Measurements from ENCODE around the gene ZNF740.
A peak's percentile ranks its signal among the peaks of the same experiment; 100 is the strongest.
"Not testable (repeated sequence)": the region's sequence is repeated elsewhere in the genome, so short reads cannot be mapped to it uniquely, and the experiment has no call there.

The ZNF740 gene

DNA sequence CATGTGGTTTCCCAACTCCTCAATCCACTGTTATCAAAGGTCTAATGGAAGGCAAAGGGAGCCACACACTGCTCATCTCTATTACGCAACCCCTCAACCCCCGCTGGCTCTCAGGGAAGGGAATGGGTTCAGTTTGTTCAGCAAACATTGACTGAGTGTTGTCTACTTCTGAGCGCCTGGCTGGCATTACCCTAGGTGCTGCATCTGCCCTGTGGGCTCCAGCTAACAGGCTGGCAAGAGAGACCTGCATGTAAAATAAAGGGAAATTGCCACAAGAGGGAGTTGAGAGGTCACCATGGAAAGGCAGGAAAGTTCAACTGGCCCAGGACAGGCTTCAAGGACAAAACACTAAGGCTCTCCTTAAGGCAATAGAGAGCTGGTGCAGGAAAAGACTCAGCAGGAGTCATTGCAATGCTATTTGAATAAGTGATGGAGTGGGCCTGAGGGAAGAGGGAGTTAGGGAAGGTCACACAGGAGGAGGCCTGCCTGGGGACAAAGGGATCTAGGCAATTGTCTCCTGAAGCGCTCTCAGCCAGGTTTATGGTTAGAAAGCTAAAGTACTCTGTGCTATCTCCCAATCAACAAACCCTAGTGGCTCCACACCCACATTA is 5.5 kb upstream of the ZNF740 start:
- no peak for DNase-seq

DNA sequence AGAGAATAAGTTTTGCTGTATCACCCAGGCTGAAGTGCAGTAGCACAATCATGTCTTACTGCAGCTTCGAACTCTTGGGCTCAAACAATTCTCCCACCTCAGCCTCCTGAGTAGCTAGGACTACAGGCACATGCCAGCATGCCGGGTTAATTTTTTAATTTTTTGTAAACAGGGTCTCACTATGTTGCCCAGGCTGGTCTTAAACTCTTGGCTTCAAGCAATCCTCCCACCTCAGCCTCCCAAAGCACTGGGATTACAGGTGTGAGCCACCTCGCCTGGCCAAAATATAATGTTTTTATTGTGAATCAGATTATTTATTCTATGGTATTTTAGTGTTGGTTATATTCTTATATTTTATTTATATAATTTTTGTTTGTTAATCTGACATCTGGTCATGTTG is 3.8 kb upstream of the ZNF740 start:
- DNase-seq = no peak

DNA sequence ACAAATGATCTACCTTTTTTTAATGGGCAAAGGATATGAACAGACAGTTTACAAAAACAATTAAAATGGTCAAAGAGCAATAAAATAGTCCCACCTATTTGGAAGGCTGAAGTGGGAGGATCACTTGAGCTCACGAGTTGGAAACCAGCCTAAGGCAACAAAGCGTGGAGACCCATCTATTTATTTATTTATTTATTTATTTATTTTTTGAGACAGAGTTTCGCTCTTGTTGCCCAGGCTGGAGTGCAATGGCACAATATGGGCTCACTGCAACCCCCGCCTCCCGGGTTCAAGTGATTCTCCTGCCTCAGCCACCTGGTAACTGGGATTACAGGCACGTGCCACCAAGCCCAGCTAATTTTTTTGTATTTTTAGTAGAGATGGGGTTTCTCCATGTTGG is 3.1 kb upstream of the ZNF740 start:
- not testable (repeated sequence) for DNase-seq

DNA sequence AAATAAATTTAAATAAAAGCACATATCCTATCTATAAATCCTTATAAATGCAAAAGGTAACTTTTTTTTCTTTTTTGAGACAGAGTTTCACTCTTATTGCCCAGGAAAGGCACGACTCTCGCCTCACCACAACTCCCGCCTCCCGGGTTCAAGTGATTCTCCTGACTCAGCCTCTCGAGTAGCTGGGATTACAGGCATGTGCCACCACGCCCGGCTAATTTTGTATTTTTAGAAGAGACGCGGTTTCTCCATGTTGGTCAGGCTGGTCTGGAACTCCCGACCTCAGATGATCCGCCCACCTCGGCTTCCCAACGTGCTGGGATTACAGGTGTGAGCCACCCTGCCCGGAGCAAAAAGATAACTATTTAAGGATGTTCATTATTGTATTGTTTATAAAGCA is 1.7 kb upstream of the ZNF740 start:
- not testable (repeated sequence) for DNase-seq

DNA sequence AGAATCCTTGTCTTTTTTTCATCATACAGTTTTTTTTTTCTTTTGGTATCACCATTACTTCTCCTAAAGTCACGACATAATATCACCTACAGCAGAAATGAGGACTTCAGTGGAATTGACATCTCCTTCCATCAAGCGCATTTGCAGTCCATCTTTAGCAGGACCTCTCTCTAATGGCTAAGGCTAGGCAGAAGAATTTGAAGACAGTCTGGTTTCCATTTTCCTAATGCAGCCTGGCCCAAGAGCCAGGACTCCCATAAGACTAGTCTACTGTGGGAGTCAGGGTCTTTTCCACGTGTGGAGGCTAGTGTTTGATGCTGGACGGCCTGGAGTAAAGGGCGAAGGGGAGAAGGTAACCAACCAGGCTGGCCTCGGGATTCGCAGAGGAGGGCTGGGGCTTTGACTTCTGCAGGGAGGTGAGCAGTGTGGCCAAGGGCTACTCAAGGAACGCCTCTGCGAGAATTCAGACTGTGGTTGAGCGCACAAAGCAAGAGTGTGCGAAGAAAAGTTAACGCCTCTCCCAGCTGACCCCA is 769 bp upstream of the ZNF740 start:
- DNase-seq = no peak

DNA sequence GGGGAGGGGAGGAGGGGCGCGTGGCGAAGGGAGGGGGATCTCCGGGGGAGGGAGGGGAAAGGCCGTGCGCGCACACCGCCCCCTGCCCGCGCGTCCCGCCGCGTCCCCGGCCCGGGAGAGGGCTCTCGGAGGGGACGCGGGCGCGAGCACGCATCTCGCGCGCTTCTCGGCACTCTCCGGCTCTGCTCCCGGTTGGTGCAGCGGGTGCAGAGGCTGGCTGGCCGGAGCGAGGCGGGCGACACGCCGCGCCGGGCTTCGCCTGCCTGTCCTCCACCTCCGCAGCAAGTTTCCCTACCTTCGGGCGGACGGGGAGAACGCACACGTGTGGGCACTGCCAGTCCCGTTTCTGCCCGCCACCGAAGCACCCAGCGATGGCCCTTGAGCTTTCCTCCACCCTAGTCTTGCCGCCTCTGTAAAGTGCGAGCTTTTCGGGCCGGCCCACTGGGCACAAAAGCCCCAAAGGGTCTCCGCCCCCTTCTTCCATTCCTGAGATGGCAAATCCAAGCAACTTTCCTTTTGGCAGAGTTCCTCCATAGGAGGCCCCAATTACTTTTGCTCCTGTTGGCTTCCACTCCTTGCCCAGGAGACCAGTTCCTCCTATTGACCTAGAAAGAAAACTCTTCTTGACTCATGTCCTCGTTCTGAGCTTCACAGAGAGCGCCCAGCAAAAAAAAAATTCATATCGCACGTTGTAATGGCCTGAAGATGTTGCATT is 566 bp downstream of the ZNF740 start:
- peak; percentile 87 for DNase-seq

DNA sequence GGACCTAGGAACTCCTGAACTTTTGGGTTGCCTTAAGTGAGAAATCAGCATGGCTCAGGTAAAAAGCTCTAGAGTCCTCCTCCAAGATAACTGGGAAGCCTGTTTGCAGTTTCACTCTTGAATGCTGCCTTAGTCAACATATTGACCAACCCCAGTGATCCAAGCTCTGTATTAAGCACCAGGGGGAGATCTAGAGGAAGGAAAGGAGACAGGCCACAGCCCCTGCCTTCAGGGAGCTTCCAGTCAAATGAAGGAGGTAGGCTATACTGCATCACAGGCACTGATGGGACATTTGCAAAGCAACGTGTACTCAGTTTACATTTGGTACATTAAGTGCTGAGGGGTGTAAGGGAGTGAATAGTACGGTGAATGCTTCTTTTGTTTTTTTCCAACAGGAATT is 1.4 kb downstream of the ZNF740 start:
- no peak for DNase-seq

DNA sequence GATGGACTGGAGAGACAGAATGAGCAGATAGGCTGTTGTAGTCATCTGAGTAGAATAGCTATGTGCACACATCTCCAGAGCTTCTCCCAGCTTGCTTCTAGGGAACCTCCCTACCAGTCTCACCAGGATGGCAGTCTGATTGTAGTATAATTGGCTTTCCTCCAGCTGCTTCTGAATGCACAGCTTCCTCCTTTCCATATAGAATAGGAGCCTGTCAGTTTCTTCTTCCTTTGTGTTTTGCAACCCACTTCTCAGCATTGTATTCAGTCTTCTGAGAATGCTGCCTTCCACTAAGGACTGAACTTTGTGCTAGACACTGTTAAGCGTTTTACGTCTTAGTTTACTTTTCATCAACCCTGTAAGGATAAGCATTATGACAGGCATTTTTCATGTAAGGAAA is 2.4 kb downstream of the ZNF740 start:
- DNase-seq = no peak

DNA sequence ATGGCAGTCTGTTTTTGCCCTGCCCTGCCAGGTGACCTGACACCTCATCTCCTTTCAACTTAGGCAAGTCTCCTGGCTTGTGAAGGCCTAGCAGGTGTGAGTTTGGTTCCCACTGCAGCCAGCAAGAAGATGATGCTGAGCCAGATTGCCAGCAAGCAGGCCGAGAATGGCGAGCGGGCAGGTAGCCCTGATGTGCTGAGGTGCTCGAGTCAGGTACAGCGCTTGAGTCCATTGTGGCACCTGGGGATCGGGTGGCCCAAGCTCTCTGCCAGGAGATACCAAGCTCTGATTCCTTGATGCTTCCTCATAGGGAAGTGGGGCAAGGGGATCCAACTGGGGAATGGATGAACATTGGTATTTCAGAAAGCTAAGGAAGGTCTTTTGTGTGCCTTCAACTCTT is 4.3 kb downstream of the ZNF740 start:
- DNase-seq = no peak

DNA sequence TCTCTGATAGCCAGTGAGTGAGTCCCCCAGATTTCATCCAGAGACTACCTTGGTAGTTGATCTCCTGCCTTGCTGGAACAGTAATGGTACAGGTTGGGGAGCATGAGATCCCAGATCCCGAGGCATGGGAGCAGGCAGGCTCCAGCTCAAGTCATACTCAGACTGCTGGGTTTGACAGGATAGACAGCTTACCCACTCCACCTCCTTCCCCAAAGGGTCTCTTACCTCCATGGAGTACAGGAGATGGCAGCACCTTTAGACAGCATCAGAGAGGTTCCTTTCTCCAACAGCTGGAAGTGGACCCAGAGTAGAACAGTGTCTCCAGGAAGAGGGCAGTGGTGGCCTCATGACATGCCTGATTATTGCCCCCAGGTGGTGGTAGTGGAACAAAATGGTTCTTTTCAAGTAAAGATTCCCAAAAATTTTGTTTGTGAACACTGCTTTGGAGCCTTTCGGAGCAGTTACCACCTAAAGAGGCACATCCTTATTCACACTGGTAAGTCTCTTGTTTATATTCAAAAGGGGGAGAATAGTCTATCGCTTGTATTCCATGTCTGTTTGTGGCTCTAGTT is 5.1 kb downstream of the ZNF740 start:
- no peak for DNase-seq

DNA sequence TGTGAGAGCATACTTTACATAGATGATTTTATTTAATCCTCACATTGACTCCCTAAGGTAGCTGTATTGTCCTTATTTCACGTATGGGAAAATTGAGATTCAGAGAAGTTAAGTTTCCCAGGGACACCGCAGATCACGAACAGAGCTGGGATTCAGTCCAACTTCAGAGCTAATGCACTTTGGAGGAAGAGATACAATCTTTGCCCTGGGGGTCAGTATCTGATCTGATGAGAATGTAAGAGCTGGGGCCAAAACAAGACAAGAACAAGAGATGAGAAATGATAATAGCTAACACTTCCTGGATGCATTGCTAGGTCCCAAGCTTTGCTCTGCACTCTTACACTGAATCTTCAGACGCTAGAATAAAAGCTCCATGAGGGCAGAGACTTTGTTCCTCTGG is 6.2 kb downstream of the ZNF740 start:
- no peak for DNase-seq

DNA sequence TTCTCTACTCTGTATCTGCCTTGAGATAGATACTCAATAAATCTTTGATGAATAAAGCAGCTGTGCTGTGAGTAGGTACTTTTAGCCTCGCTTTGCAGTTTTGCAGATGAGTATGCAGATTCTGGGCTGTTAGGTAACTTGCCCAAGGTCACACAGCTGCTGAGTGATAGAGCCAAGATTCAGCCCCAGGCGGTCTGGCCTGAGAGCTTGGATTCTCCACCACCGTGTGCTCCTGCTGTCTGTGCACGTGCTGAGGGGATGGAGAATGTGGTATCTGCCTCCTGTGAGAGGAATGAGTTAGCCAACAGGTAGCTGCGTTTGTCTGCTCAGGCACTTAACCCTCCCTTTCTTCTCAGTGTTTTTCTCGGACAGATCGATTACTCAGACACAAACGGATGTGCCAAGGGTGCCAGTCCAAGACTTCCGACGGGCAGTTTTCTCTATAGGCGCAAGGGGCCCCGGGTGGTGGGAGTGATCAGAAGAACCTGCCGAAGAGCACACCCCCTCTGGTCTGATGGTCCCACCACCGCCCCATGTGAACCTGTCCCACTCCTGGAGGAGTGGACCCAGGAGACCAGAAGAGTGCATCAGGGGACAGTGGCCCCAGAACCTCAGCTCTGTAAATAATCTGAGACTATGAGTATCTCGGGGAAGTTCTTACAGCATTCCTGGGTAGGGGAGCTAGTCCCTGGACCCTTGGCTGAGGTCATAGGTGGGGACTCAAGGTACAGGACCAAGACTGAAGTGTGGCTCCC is 6.8 kb downstream of the ZNF740 start:
- no peak for DNase-seq

DNA sequence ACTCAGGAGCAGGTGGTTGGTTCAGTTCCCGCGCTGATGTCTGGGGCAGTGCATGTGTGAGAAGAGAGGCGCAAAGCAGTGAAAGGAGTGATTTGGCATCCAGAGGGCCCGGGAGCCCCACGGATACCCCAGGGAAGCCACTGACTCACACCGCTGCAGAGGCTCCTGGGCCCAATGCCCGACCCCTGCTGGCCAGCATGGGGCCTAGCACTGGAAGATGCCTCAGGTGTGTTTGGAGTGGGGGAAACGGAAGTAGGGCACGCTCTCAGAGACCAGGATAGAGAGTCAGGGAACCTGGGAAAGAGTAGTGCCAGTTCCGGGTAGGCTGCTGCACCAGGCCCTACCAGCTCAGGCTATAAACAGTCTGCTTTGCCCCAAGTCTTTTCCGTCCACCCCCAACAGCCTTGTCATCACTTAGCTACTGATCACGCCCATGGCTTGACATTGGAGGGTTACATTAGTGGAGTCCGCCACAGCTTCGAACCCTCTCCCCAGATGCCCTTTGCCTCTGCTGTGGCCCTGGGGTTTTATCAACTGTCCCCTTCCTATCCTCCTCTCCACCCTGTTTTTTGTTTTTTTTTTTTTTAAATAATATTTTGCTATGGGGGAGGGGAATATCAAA is 9.7 kb downstream of the ZNF740 start:
- peak; percentile 68 for DNase-seq

DNA sequence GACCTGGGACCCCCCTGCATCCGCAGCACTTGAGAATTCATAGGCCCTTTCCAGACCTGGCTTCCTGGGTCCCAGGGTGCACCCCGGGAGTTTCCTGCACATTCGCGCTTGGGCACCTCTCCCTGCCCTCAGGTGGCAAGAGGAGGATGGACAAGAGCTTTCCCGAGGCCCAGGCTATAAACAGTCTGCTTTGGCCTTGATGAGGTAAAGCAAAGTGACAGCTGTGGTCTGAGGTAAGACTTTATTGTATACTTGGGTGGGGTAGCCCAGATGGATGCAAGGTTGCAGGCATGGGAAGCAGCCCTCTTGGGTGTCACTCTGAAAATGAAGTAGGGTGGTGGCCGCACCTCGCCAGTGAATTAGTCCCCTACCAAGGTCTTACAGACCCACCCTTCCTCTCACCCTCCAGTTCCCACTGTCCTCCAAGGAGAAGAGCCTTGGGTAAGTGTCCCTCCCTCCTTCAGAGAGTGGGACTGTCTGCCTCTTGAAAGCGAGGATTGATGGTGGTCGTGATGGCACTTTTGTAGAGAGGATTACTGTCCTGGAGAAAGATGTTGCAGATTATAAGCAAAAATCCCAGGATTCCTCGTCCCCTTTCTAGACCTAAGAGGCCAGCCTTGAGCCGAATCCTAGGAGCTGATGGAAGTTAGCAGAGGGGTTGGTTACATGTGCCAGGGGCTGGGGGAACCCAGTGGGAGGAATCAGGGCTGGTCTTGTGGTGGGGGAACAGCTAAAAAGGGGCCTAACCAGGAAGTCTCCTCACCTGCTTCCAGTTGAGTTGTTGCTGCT is 10.8 kb downstream of the ZNF740 start:
- no peak for DNase-seq

DNA sequence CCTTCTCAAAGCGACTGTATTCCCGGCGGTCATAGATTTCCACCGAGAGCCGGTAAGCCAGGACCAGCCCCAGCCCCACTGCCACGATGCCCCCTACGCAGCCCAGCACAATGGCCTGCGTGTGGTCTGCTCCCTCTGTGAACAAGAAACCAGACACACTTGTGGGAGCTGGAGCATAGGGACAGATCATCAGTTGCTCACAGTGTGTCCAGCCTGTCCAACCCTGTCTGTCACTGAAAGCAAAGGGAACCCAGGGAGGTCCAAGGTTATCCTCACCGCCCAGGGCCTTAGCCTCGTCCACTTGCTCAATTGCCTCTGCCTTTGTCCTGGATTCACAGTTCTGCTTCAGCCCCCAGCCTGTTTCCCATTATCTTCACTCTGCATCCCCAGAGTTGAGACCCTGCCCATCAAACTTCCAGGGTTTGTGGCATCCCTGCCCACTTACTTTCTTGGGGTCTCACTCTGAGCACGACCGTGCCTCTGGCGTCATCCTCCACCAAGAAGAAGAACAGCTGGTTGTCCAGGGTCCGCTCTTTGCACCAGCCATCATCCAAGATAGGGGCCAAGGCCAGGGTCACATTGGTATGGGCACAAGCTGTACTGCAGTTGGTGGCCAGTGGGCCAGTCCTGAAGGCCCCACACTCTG is 11.5 kb downstream of the ZNF740 start:
- no peak for DNase-seq

DNA sequence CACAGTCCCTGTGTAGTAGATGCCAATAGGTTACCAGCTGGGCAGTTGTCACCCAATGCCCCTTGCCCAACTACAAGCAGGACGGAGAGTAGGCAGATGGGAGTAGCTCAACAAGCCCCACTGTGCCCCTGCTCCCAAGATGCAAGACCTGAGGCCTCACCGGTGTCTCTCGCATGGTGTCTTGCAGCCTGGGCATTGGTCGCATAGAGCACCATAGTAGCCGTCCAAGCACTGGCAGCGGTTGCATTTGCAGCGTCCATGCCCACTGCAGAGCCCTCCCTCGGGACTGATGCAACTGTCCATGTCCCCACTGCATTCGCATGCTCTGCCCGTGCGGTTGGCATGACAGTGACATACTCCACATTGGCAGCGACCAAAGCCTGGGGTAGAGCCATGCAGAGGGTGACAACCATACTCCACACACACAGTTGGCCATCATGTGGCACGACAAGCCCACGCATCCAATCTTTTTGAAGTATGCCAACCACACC is 12.1 kb downstream of the ZNF740 start:
- DNase-seq = no peak

DNA sequence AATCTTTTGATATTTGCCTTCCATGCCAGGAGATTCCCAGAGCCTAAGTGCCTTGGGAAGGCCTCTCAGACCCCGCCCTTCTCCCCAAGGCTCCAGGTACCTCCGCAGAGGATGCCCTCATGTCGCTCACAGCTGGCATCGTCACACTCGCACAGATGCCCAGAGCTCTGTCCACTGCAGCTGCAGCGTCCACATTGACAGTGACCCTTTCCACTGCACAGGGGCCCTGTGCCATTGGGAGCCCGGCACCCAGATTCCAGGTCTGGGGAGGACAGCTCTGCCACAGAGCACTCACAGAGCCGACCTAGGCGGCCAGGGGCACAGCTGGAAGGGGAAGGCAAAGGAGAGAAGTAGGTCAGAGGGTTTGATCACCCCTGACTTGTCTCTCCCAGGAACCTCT is 12.5 kb downstream of the ZNF740 start:
- no peak for DNase-seq

DNA sequence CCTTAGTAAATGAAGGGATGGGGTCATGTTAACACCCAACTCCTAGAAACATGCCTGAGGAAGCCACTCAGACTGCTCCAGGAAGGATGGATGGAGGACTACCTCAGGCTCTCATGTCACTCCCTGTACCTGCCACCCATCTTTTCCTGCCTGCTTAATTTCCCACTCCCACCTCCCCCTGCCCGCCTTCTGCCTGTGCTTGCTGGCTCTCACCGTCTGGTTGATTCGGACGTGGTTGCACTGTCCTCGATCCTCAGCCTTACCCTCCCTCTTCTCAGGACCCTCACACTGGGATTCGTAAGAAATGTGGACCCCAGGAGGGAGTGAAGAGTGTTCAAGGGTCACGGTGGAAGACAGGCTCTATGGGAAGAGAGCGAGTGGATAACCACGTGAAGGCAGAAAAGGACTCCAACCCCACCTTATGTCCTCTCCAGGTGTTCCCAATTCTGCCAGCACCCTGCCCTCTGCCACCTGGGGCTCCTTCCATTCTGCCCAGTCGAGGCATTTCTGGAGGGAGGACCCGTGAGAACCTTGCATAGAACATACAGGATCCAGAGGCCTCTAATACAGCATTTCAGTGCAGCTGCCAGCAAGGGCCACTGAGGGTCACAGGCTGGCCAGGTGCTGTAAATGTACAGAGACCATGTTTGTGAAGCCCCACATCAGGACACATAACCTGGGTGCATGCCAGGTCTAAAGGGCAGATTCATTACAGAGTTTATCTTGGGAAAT is 13.6 kb downstream of the ZNF740 start:
- DNase-seq = no peak

DNA sequence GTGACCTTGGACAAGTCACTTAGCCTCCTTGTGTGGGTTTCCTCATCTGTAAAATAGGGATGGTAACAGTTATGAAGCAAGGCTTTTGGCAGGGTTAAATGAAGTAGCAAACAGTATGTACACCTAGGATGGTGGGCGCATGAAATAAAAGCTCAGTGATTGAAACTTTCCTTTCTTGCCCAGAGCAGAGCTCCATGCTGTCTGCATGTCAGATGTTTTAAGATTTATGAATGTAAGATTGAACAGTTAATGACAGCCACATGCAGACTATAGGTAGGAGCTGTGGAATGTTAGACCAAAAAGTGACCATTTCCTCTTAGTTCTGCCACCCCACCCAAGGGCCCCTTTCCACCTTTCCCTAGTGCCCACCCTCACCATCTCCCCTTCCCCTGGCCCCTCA is 14.5 kb downstream of the ZNF740 start:
- DNase-seq = no peak

DNA sequence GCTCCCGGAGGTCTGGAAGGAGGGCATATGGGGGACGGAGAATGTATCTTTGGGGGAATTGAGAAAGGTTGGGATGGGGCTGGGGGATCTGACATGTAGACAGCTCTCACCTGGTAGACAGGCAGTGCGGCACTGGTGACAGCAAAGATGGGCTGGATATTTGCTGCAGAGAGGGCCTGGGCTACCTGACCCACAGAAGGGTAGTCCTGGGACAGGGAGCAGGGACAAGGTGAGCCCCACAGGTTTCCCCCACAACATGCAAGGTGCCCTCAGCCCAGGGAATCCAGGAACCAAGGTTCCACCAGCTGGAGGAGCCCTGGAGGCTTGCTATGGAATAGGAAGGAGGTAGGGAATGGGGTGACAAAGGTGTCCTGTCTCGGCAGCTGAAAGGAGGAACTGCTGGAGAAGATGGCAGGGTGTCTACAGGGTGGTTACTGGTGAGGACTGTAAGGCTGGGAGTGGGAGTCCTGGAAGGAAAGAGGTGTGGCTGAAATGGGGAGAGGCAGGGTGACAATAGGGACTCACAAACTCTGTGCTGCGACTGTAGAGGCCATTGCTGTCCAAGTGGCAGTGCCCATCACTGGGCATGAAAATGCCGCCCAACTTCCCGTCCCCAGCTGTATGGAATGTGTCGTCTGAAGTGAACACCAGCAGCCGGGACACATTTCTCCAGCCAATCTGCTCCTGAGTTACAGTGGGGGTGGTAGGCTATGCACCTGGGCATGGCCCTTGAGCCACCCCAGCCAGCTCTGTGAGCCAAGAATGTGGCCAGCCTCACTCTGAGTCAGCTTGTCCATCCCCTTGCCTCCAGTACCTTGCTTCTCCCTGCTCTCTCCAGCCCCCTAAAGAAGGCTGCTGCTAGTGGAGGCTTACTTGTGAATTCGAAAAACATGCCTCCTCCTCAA is 15.2 kb downstream of the ZNF740 start:
- DNase-seq = no peak
